Retina (tissue), 1 donor: Measurements from ENCODE around the gene TMEM9.

ENCODE experiments used
- DNase-seq: peaks from one replicate; pipeline ENCODE4 v3.0.0-alpha.2; 2016

TMEM9 gene

GRCh38 chr1:201144701-201145100 is 9.6 kb downstream of the TMEM9 start:
- DNase-seq: no peak

DNA sequence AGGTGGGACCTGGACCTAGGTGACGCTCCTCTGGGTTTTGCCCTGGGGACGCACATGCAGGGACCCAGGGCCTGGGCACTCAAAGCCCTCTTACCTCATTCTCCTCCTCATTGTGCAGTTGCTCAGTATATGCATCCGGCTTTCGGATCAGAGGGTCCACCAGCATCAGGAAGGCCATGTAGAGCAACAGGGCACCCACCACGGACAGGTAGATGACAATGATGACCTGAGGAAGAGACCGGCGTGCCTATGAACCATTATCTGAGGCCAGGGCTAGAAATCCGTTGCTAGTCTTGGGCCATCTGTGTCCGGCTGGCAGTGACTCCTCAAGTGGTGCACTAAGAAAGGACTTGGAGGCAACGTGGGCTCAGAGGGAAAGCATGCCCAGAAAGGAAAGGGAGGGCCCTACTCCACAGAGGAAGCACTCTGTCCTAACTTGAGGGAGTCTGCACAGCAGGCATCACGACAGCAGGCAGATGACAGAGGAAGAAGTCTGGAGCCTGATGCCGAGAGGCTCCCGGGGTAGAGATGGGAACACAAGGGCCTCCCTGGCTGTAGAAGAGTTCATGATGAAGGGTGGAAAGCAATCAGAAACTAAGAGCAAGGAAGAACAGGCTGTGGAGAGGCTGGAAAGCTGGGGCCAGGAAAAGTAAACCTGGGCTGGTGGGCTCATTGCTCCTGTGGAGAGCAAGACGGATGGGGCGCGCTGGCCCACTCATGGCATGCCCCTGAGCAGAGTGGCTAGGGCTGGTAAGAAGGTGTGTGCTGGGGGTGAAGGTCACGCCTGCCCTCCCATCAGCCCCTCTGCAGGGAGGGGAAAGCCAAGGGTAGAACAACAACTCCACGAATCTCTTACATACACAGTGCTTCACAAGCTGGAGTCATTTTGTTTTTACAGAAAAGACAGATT is 10.3 kb downstream of the TMEM9 start:
- DNase-seq: no peak

DNA sequence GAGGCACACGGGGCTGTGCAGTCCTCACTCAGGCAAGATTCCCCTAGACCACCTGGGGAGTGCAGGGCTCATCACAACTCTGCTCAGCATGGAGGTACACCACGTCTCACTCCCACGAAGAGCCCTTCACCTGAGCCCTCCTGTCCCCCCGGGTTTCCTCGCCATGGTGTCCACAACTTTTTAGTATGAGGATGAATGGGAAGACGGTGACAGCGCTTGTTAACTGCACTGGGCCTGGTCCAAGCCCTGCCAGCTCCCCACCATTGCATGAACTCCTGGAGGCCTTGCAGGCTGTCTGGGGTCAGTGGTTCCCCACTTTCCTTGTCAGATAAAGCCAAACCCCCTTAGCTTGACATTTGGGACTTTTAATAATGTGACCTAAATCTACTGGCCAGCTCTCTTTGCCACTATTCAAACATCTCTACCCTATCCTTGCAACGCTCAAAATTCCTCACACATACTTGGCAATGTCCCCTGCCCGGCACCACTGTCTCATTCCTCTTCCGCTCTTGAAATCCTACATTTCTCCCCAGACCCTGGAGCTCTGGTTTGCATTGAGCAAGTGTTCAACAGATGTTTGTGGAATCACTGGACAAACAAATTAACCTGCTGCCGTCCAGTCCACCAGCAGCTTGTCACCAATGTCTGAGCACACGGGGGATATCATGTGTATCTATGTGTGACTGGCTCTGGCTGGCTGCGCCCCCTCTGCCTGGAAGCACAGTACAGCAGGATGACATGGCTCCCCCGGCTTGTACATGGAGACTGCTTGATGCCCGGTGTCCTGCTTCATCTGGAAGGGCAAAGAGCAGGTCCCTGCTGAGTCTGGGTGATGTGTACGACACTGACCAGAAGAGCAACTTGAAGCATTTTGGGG is 11.2 kb downstream of the TMEM9 start:
- DNase-seq: no peak

DNA sequence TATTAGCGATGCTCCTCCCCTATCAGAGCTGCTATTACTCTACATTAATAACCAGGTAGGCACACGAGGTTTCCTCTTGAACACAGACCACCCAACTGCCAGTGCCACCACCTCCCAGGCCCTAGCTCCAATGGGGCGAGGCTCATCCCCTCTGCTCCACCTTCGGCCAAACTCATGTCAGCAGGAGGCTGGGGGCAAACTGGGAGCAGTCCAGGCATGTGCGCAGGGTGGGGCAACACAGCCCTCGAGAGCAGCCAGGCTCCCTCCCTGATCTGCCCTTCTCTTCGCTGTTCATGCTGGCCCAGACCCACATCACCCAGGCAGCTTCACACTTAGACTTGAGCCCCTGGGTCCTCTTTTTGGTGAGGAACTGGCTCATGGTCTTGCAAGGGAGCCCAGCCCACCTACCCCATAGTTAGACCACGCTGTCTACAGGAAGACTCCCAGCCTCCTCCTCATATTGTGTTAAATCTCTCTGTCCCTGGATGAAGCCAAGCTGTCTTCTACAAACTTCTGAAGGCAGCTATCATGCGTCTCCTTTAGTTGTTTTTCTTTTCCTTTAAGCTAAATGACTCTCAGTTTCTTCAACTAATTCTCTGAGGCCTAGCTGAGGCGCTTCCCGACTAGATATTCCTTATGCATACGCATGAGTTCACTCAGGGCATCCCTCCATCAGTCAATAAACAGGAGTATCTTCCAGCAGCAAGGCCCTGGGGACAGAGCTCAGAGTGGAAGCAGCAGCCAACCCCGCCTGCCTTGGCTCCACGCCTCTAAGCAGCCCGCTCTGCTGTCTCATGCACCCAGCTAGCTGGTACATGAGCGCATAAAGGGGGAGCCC is 12.0 kb downstream of the TMEM9 start:
- DNase-seq: no peak

GRCh38 chr1:201141418-201141817 is 12.9 kb downstream of the TMEM9 start:
- DNase-seq: no peak

DNA sequence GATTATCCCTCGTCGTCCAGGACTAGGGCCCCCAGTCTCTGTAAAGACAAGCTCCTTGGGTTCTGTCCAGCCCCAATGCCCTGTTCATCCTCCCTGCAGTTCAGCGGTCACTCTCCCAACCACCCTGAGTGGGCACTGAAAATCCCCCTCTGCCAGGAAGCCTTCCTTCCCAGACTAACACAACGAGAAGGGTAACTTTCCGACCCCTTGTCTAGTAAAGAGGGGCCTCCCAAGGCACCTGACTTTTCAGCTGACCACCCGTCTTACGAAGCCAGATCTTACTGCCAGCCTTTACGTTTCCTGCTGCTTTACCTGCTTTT is 13.4 kb downstream of the TMEM9 start:
- no peak for DNase-seq

- DNase-seq: no peak
These were observed 13.9 kb downstream of the TMEM9 start for GRCh38 chr1:201140235-201140940.

GRCh38 chr1:201139756-201140155 is 14.5 kb downstream of the TMEM9 start:
- no peak for DNase-seq

- DNase-seq: no peak
These were observed 15.0 kb downstream of the TMEM9 start for GRCh38 chr1:201139306-201139705.

DNA sequence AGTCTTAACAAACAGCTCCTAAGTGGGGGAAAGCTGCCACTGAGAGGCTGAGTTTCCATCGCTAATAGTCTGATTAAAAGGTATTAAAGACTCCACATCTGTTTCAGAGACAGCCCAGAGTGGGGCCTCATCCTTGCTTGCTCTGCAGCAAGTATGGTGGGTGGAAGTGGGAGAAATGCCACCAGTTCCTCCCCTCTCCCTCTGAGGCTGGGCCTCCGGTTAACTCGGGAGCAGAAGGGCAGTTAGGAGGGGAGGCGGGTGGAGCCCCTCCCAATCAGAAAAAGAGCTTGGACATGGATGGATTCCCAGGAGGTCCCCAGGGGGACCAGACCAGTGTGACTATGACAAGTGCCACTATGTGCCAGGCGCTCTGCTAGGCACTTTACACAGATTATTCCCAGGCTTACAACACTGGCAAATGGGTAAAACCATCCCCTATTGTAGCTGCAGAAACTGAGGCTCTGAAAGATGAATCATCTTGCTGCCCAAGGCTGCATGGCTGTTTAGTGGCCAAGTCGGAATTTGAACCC is 15.9 kb downstream of the TMEM9 start:
- DNase-seq: no peak

DNA sequence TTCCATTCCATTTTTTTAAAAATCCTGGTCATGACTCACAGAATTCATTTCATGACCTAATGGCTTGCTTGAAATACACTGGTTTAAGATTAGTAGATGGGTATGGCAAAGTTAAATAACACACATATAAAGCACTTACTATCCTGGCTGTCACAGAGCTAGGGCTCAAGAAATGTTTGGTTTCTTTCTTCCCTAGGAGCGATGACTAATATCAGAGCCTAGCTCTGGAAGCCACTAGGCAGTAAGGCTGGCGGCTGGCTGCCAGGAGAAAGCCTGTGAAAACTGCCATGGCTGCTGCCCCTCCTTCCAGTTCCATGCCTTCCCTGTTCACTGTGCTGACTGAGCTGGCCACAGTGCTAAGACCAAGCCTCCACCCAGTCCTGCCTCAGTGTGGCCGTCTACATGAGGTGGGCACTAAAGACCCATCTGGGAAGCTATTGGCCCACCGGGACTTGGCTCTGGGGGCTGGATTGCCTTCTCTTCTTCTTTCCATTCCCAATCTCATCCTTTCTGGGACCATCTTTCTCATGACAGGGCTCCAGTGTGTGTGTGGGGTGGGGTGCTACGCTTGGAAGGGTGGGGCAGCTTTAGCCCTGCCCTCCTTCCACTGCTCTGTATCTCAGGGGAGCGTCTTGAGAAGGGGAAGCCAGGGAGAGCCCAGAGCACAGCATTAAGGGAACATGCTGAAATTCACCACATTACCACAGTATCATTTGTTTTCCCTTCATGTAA is 16.5 kb downstream of the TMEM9 start:
- no peak for DNase-seq

DNA sequence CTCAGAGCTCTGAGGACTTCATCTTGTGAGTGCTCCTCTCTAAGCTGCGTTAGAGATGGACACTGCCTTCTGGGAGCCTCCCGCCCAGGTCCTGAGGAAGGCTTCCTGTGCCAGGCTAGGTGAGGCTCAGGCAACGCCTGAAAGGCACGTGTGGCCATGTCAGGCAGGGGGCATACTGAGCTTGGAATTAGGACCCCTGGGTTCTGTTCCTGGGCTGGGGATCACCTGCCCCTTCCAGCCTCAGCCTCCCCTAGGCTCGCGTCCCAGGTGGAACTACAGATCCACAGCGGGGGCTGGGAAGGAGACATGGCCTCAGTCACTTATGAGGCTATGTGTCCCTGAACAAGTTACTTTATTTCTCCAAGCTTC is 17.3 kb downstream of the TMEM9 start:
- no peak for DNase-seq

DNA sequence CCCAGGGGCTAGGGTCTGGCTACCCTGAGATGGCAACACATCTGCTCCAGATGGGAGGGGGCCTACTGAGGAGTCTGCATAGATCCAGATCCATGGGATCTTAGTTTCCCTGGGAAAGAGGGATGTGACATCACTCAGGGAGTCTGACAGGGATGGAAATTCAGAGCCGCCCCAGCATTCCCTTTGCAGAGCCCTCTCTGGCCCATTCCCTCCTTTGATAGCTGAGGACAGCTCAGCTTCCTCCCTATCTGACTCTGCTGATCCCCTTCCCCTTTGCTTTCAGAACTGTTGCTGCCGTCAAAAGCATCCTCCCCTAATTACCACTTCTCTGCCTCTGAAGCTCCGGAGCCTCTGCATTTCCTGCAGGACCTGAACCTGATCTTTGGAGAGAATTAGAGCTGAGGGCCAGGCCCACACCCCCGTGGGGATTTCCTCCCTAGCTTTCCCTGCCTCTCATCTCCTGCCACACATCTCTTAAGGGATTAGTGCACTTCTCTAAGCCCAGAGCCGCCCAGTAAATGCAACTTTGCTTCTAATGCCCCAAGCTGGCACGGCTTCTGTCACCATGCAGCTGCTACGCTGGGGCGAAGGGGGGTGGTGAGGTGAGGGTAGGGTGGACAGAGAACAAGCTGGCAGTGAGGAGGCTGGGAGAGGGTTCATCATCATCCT is 17.8 kb downstream of the TMEM9 start:
- DNase-seq: no peak

- DNase-seq: no peak
These were observed 19.9 kb downstream of the TMEM9 start for GRCh38 chr1:201134405-201134804.

GRCh38 chr1:201131398-201131797 is 22.9 kb downstream of the TMEM9 start:
- no peak for DNase-seq

- DNase-seq: no peak
These were observed 25.3 kb downstream of the TMEM9 start for GRCh38 chr1:201128962-201129361.

- no peak for DNase-seq
These were observed 25.8 kb downstream of the TMEM9 start for GRCh38 chr1:201128476-201128875.

GRCh38 chr1:201127755-201128455 is 26.4 kb downstream of the TMEM9 start:
- no peak for DNase-seq

- no peak for DNase-seq
These were observed 27.2 kb downstream of the TMEM9 start, which contains the start of gene ASCL5 for GRCh38 chr1:201126832-201127754. TSS of gene ASCL5 (minus strand) at chr1:201127184. CDS start at chr1:201115372, 11,812 bp downstream.
